Gastrocnemius medialis (tissue), 4 donors: ENCODE data around the gene FAM117B.

Experiments
- CTCF ChIP-seq, 5 experiments: fragments of 450-650 bp in 3 of 5; fragments of 200-600 bp in 2 of 5; sonication (generic) in 2 of 5; IDR thresholded peaks in 4 of 5; conservative IDR thresholded peaks in 1 of 5; 1 replicate in 4 of 5; 2 replicates in 1 of 5; pipeline ENCODE4 v1.5.1; 2016 to 2019; ENCODE audit warnings: antibody characterized with exemption in 5 of 5, mild to moderate bottlenecking in 3 of 5, moderate library complexity in 3 of 5
- POLR2A ChIP-seq, 2 donors: fragments of 450-650 bp; IDR thresholded peaks; one replicate each; pipeline ENCODE4 v1.6.1; 2017; ENCODE audit warnings: antibody characterized with exemption in 2 of 2, mild to moderate bottlenecking in 2 of 2, moderate library complexity in 2 of 2

GRCh38 chr2:202756598-202756997, 121.8 kb downstream of the FAM117B start:
- TF ChIP-seq CTCF (IDR thresholded peaks at IDR 0.05 in 4 of 5, conservative IDR thresholded peaks at IDR 0.05 in 1 of 5) (no peak), POLR2A (IDR thresholded peaks at IDR 0.05) (no peak)
